Measurements from ENCODE around the gene SAYSD1. TPM values are rescaled to one million over a fixed set of nuclear protein-coding genes. Genes with fewer than 3 reads are reported as not detected.

SAYSD1 gene
- total and polyA plus RNA-seq, 9 of the 15 experiments (the other 6 are each of a cell fraction or from before 2014, with no cell fraction given), result 3.5 to 19.1 (median 12.4) TPM

GRCh38 chr6:39088331-39088730 lies 26.7 kb downstream of the SAYSD1 start (continued):
- TF ChIP-seq SAFB (IDR thresholded peaks at IDR 0.05; ENCODE audit: borderline replicate concordance, low read depth, low read length) (no peak), MNT (conservative IDR thresholded peaks at IDR 0.05) (no peak), XRCC5 (IDR thresholded peaks at IDR 0.05; ENCODE audit: low read depth, low read length) (no peak), CHD2 (IDR thresholded peaks at IDR 0.05; ENCODE audit: low read depth, low read length) (no peak), CREB5 (CRISPR knock-in tag; IDR thresholded peaks at IDR 0.05) (no peak), ZNF143 (CRISPR knock-in tag; IDR thresholded peaks at IDR 0.05) (no peak), RUNX1 (IDR thresholded peaks at IDR 0.05; ENCODE audit: low read depth) (no peak), TBP (optimal IDR thresholded peaks at IDR 0.05; ENCODE audit: low read depth, low read length) (no peak), EHMT2 (IDR thresholded peaks at IDR 0.05) (peak; percentile 97), SMAD1 (IDR thresholded peaks at IDR 0.05; ENCODE audit: low read depth, low read length, partially characterized antibody) (no peak), ZNF384 (IDR thresholded peaks at IDR 0.05; ENCODE audit: low read depth, low read length) (no peak), FOXJ2 (tag; IDR thresholded peaks at IDR 0.05) (no peak), MIER1 (IDR thresholded peaks at IDR 0.05; ENCODE audit: low read depth) (peak; percentile 93), ZSCAN32 (CRISPR knock-in tag; IDR thresholded peaks at IDR 0.05) (no peak), RNF2 (IDR thresholded peaks at IDR 0.05) (no peak), VEZF1 (CRISPR knock-in tag; IDR thresholded peaks at IDR 0.05) (no peak), SMAD4 (CRISPR knock-in tag; conservative IDR thresholded peaks at IDR 0.05) (0 out of 2 replicates have a peak, but pooled peaks have one; percentile 18), NRF1 (conservative IDR thresholded peaks at IDR 0.05 in 1 of 2, IDR thresholded peaks at IDR 0.05 in 1 of 2) (no peak)
